HG03159 (cell line): ENCODE measurements around the gene ANKLE1.

Source experiments
- ATAC-seq: cut with Tn5 transposase; IDR thresholded peaks from one replicate; pipeline ENCODE4 v1.9.1; 2021; ENCODE audit warnings: mild to moderate bottlenecking, moderate library complexity; ENCODE audit not compliant: unreplicated experiment

The ANKLE1 gene, protein sequence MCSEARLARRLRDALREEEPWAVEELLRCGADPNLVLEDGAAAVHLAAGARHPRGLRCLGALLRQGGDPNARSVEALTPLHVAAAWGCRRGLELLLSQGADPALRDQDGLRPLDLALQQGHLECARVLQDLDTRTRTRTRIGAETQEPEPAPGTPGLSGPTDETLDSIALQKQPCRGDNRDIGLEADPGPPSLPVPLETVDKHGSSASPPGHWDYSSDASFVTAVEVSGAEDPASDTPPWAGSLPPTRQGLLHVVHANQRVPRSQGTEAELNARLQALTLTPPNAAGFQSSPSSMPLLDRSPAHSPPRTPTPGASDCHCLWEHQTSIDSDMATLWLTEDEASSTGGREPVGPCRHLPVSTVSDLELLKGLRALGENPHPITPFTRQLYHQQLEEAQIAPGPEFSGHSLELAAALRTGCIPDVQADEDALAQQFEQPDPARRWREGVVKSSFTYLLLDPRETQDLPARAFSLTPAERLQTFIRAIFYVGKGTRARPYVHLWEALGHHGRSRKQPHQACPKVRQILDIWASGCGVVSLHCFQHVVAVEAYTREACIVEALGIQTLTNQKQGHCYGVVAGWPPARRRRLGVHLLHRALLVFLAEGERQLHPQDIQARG

DNA sequence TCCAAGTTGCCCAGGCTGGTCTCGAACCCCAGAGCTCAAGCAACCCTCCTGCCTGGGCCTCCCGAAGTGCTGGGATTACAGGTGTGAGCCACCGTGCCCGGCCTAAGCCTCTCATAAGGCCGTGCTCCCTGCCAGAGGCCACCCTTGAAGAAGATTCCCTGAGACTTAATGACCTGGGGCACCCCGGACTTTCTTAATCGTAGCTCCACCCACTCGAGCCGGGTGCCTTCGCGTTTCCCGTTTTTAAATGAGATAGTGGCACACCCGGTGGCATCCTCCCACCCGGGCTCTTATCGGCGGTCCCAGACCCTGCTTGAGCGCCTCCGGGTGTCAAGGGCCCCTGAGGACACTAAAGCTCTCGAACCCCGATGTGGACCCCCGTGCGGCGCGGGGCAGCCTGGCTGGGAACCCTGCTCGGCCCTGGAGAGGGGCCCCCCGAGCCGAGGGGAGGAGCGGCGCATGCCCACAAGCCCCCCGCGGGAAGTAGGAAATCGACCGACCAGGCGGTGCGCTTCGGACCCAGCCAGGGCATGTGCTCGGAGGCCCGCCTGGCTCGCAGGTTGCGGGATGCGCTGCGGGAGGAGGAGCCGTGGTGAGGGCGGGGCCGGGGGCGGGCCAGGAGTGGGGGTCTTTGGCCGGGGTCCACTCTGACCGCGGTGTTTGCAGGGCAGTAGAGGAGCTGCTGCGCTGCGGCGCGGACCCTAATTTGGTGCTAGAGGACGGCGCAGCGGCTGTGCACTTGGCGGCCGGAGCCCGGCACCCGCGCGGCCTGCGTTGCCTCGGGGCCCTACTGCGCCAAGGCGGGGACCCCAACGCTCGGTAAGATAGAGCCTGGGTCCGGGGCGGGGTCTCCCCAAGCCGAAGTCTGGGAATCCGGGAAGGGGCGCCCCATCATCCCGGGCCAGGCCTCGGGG is at the start of gene ANKLE1:
ANKLE1 (plus strand) TSS at position 511 of the 914 bp plus-strand sequence; CDS start at position 531, 20 bp downstream.
- ATAC-seq: no peak

DNA sequence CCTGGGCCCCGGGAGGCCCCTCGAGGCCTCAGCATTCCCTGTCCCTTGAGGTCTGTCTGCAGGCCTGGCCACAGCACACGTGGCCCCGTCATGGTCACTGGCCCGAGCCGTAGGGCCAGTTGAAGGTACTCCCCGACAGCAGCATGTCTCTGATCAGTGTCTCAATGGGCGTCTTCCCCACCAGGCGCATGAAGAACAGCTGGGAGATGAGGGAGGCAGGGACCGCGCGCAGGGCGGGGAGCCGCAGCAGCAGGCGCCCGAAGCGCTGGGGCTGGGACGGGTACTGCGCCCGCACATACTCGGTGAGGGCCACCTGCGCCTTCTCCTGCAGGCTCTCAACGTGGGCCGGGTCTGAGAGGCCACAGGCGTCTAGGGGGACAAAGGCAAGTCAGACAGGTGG is 49.4 kb upstream of the ANKLE1 start:
- ATAC-seq: no peak

DNA sequence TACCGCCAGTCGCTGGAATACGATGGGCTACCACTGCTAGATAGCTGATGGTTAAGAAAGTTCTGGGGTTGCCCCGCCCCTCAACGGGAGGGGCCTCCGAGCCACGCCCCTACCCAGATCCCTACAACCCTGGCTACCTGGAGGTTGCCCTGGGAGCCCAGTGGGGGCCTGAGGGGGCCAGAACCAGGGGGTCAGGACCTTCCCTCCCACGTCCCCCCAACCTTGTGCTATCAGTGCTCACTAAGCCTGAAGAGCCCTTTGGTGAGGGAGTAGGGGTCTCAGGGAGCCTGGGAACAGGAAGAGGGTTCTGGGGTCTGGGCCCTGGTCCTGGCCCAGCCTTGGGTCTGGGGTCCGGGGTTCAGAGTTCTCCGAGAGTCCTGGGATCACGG is 46.8 kb upstream of the ANKLE1 start:
- ATAC-seq: no peak

DNA sequence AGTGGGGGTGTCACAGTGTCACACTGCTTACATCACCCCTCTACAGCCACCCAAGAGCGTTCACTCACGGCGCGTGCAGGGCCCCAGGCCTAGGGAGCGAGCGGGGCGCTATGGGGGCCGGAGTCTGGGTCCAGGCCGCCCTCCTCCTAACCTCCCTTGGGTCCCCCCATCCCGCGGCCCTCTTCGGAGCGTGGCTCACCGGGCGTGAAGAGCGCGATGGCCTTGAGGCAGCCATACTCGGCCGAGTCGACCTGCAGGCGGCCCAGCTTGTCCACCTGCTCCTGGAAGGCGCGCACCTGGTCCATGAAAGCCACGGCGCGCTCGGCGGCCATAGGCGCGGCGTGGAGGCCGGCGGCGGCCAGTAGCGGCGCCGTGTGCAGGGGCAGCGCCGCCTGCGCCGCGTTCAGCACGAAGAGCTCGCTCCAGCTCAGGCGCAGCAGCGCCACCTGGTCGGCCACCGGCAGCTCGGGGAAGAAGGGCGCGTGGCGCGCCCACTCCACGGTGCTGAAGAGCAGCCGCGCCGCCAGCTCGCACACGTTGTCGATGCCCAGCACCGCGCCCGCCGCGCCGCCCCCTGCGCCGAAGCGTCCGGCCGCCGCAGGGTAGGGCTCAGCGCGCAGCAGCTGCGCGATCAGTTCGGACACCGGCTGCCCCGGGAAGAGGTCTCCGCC is 46.3 kb upstream of the ANKLE1 start:
- peak; percentile 72 for ATAC-seq

DNA sequence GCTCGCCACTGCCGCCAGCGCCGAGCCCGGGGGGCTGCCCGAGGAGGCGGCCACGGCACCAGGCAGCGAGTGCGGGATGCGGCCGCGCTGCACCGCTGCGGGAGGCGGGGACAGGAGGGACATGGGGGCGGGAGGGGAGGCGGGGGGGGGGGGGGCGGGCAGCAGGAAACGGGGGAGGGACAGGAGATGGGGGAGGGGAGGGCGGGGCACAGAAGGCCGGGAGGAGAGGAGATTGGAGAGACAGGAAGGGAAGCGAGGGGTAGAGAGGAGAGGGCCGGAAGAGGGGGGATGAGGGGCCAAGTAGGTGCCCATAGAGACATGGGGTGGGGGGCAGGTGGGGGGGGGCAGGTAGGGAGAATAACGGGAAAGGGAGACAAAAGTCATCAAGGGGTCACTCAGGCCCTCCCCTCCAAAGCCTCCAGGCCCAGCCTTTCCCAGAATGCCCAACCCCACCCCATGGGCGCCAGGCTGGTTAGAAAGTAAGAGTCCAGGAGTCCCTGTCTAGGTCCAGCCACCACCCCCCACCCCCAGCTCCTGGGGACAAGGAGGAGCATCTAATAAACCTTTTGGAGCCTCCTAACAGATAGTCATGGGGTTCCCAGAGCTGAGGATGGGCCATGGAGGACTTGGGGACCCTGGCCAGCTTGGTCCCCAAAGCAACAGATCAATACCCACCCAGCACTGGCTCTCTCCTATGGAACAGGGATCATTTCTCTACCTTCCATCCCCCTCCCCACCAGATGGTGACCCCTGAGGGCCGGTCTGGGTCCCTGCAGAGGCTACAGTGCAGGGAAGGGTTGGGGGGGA is 45.5 kb upstream of the ANKLE1 start:
- ATAC-seq: no peak

DNA sequence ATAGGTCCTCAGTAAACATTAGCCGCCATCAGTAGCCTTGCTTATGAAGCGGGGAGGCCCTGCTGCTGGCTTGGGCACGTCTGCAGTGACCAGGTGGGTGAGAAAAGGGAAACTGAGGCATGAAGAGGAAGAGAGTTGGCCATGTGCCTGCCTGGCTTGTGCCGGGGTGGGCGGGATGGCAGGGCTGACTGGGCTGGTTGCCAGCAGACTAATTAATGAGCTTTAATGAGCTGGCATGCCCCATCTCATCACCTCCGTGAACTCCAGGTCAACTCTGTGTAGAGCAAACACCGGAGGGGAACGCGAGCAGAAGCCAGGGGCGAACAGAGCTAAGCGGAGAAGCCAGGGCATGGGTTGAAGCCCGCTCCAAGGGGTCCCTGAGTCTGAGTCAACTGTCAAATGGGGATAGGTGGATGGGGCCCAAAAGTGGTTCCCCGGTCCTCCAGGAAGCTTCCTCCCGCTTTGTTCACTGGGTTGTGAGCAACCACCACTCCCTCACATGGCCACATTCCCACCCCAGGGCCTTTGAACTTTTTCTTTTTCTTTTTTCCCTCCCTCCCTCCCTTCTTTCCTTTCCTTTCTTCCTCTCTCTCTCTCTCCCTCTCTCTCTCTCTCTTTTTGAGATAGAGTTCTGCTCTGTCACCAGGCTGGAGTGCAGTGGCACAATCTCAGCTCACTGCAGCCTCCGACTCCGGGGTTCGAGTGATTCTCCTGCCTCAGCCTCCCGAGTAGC is 44.7 kb upstream of the ANKLE1 start:
- ATAC-seq: no peak

DNA sequence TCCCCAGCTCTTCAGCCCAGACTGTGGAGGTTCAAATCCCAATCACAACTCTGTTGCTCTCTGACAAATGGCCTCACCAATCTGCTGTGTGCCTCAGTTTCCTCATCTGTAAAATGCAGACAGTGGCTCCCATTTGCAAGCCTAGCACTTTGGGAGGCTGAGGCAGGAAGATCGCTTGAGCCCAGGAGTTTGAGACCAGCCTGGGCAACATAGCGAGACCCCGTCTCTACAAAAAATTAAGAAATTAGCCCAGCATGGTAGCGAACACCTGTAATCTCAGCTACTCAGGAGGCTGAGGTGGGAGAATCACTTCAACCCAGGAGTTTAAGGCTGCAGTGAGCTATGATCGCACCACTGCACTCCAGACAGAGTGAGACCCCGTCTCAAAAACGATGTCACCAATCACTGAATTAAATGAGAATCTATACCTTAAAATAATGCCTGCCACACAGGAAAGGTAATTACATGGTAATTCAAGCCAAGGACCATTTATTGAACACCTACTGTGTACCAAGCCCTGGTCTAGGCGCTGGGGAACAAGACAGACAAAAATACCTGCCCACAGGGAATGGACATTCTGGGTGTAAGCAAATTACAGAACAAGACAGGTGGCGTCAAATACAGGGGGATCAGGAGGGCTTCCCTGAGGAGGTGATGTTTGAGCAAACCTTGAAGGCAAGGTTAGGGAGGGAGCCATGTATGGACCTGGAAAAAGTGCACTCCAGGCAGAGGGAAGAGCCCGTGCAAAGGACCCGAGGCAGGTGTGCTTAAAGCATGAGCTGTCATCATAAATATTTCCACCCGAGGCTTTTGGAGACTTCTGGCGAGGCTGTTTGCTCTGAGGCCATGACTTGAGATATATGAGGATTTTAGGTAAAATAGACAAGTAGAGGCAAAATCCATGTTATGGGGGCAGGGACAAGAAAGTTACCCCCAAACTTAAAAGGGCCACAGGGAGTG is 43.7 kb upstream of the ANKLE1 start:
- no peak for ATAC-seq

DNA sequence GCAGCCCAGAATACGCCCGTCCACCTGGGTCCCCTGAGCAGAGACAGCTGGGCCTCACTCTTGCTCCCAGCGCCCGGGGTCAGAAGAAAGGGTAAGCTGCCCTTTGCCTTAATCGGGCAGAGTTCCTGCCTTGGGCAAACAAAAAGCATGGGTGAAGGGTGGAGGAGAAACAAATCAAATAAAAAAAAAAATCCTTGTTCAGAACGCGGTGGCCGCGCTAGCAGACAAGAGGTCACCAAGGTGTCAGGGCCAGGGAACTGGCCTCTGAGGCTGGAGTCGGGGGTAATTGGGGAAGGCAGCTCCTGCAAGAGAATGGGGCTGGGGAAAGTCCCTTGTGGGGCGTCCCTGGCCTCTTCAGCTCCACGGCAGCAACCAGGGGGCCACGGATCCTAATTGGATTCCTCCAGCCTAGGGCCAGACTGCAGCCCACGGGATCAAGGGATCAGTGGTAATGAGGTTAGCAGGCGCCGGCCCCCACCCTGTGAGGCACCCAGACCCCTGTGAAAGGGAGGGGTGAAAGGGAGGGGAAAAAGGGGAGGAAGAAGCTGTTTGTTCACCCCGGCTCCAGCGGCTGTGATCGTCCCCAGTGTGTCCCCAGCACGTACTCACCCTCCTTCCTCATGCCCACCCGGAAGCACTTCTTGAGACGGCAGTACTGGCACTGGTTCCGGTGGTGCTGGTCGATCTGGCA is 41.5 kb upstream of the ANKLE1 start:
- ATAC-seq: no peak

DNA sequence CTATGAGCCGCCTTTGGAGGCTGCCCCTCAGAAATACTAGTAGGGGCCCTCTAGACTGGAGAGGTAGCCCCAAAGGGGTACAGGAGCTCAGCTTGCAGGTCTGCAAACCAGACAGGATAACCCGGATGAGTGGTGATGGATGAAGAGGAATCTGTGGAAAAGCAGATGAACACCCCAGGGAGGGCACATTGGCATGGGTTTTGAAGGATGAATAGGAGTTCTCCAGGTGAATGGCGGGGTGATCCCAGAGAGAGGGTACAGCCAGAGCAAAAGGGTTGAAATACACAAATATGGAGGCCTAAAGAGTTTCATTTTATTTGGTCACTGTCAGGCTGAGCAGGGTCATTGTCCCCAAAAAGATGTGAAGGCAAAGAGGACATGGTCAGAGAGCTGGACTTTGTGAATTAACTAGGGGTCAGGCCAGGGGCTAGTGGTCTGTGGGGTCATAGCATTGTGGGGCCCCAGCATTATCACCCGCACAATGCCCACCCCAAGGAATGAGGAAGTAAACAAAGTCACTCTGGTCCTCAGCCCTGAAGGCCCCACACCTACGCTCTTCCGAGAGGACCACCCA is 40.8 kb upstream of the ANKLE1 start:
- no peak for ATAC-seq

DNA sequence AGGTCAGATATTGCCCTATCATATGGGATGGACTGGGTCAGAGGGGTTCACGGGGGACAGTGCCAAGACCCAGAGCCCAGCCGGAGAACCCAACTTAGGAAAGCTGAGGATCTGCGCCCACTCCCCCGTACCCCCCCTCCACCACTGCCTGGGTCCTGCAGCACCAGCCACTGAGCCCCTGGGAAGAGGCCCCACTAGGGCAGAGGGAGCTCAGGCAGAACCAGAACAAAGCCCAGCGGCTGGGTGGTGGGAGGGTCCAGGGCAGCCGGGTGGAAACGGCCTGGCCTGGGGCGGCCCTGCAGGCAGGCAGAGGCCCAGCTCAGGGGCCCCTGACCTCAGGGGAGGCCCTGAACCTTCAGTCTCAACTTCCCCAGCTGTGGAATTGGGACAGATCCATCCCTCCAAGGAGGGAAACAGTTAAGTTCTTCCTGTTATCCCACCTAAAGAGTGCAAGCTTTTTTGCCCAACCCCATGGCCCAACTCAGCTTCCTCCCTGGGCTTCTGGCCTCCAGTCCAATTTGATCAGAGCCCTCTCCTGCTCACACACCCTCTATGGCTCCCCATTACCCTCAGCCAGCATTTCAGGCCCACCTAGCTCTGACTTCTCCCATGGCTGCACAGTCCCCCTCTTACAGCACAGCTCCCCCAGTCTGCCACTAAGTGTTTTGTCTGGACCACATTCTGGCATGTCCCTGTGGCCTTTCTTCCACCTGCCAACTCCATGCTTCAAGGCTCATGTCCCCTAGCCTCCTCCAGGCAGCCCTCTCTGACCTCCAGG is 39.1 kb upstream of the ANKLE1 start:
- ATAC-seq: no peak

DNA sequence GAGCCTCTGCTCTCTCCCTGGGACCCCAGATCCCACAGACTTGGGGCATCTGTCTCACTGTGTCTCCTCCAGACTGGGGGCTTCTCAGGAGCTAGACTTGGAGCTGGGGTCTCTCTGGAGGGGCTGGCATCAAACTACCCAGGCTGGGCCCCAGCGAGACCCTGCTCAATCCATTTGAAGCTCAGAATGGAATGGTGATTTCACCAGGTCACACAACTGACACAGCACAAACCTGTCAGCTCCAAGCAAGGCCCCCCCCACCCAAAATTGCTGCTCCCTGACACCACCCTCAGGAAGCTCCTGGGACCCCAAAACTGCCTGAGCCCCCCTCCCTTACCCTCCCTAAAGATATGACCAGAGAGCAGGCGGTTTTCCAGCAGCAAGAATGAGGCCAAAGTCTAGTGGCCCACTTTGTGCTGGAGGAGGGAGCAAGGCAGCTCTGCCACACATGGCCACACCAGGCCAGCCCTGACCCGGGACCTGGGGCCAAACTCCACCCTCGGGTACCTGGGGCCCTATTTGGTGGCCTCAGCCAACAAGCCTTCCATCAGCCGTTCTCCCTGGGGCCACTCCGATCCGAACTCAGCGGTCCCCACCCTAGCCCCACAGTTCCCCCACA is 38.4 kb upstream of the ANKLE1 start:
- no peak for ATAC-seq

DNA sequence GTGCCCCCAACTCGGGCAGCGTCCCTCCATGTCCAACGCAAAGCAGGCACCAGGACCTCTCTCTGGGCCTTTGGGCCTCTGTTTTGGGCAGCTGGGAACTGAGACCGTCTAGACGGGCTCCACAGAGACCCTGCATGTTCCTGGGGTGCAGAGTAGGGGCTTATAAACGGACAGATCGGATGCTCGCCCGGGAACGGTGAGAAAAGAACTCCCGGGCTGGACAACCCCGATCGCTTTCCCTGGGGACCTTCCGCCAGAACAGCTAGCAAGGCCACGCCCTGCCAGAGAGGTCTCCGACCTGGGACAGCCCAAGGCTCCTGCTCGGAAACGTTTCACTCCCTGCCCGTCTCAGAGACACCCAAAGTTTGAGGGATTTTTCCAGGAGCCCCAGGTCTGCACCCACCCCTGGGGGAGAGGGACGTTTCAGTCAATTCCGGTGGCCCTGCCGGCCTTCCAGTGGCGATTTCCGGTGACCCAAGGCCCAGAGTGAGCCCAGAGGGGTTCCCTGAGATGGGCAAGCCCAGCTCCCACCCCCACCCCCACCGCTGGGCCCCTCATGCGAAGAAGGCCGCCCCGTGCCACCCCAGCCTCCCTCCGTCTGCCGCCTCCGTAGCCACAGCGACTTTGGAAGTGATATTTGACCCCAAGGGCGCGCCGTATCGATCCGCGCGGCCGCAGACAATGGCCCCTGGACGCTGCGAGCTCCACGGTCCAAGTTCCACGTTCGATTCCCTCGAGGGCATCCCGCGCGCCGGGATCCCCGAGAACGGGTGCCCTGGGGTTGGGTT is 37.7 kb upstream of the ANKLE1 start:
- no peak for ATAC-seq

DNA sequence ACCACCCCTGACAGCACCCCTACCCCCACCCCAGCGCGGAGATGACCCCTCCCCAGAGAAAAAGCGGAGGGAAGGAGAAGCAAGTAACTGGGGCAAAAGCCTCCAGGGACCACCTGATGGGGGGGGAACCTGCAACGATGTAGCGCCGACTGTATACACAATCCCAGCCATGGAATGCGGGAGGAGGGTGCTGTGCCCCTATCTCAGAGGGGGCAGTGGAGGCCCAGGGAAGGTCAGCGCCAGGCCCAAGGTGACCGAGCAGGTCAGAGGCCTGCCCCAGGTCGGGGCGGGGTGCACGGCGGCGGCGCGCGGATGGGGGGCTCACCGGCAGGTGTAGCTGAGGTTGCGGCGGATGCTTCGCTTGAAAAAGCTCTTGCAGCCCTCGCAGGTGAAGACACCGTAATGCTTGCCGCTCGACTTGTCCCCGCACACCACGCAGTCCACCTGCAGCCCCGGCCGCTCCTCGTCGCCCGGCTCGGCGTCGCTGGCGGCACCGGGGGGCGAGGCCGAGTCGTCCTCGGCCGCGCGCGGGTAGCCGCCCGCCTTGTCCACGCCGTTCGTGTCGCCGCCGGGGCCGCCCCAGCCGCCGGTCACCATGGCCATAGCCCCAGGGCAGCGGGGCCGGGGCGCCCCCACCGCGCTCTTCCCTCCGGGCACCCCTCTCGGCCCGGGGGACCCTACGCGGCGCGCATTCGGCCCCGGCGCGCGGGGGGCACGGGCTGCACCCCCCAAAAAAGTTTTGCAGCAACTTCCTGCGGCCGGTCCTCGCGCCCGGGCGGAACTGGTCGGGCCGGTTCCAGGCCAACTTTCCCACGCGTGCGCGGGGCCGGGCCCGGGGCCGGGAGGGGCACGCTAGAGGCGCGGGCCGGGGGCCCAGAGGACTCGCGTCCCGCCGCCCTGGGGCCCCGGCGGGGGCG is 36.8 kb upstream of the ANKLE1 start:
- no peak for ATAC-seq

DNA sequence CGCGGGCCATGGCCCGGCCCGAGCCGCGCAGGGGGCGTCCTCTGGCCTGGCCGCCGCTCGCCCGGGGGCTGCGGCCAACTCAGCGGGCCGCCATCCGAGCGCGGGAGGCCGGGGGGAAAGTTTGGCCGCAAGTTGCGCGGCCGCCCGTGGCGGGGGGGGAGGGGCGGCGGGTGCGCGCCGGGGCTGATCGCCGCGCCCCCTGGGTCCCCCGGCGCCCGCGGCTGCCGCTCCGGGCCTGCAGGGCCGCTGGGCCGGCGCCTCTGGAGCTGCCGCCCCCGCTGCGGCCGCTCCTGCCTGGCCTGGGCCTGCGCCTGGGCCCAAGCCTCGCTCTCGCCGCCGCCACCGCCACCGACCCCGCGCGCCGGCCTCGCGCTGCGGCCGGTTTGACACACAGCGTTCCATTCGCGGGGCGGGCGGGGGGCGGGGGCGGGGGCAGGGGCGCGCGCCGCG is 36.1 kb upstream of the ANKLE1 start, which contains the start of gene NR2F6:
NR2F6 (minus strand) TSS at position 385 of the 450 bp plus-strand sequence. CDS start 699 bp downstream, outside the sequence.
- no peak for ATAC-seq
